Ishikawa (cell line): Measurements from ENCODE around the gene GAS2L1.

Experiments used
- CEBPB ChIP-seq: IDR thresholded peaks from 2 replicates; pipeline ENCODE4 v1.6.1; 2012
- CREB1 ChIP-seq: IDR thresholded peaks from 2 replicates; pipeline ENCODE4 v1.6.1; 2012; ENCODE audit warnings: low read depth
- EGR1 ChIP-seq: IDR thresholded peaks from 2 replicates; pipeline ENCODE4 v1.6.1; 2012
- EP300 ChIP-seq: IDR thresholded peaks from 2 replicates; pipeline ENCODE4 v1.6.1; 2012; ENCODE audit warnings: borderline replicate concordance
- FOXM1 ChIP-seq: IDR thresholded peaks from 2 replicates; pipeline ENCODE4 v1.6.1; 2012; ENCODE audit warnings: low read depth, borderline replicate concordance
- MAX ChIP-seq: IDR thresholded peaks from 2 replicates; pipeline ENCODE4 v1.6.1; 2012
- NFIC ChIP-seq: IDR thresholded peaks from 2 replicates; pipeline ENCODE4 v1.6.1; 2012
- RAD21 ChIP-seq: IDR thresholded peaks from 2 replicates; pipeline ENCODE4 v1.6.1; 2012; ENCODE audit warnings: low read depth
- REST ChIP-seq: IDR thresholded peaks from 2 replicates; pipeline ENCODE4 v1.6.1; 2012; ENCODE audit warnings: low read depth, mild to moderate bottlenecking
- TAF1 ChIP-seq: IDR thresholded peaks from 2 replicates; pipeline ENCODE4 v1.6.1; 2012; ENCODE audit warnings: low read depth, mild to moderate bottlenecking
- TCF12 ChIP-seq: IDR thresholded peaks from 2 replicates; pipeline ENCODE4 v1.6.1; 2012; ENCODE audit warnings: low read depth
- TEAD4 ChIP-seq: IDR thresholded peaks from 2 replicates; pipeline ENCODE4 v1.6.1; 2012
- USF1 ChIP-seq: IDR thresholded peaks from 2 replicates; pipeline ENCODE4 v1.6.1; 2012
- YY1 ChIP-seq: IDR thresholded peaks from 2 replicates; pipeline ENCODE4 v1.6.1; 2012; ENCODE audit warnings: low read depth
- ZBTB7A ChIP-seq: IDR thresholded peaks from 2 replicates; pipeline ENCODE4 v1.6.1; 2012; ENCODE audit warnings: low read depth

Gene GAS2L1

GRCh38 chr22:29351891-29352290 is 45.4 kb downstream of the GAS2L1 start:
- TF ChIP-seq USF1 (no peak), EGR1 (no peak), FOXM1 (no peak), TCF12 (no peak), CEBPB (no peak), NFIC (no peak), RAD21 (no peak), YY1 (no peak), TEAD4 (no peak), EP300 (no peak), TAF1 (no peak), ZBTB7A (no peak), CREB1 (no peak), REST (no peak)

- TF ChIP-seq USF1 (no peak), TCF12 (no peak), REST (no peak), CEBPB (no peak), MAX (no peak), RAD21 (no peak), FOXM1 (no peak), EGR1 (no peak), CREB1 (no peak), TEAD4 (no peak), TAF1 (no peak), NFIC (no peak), ZBTB7A (no peak), YY1 (no peak), EP300 (no peak)
Observed at GRCh38 chr22:29352778-29353177, 46.3 kb downstream of the GAS2L1 start.

DNA sequence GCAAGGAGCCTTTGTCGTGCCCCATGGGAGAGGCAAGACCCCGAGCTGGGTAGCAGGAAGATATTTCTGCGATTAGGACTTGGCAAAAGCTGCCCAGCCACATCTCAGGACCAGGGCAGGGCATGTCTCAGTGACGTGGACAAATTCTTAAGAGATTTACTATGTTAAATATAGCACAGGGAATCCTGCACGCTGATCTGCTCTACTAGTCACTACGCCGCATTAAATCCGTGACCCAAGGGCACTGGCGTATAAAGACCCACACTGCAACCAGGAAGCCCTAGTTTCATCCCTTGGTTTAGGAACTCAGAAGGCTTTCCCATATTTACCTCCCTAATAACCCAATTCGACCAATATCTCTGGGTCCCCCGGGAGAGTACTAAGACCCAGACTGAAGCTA is 46.8 kb downstream of the GAS2L1 start:
- TF ChIP-seq USF1: no peak

DNA sequence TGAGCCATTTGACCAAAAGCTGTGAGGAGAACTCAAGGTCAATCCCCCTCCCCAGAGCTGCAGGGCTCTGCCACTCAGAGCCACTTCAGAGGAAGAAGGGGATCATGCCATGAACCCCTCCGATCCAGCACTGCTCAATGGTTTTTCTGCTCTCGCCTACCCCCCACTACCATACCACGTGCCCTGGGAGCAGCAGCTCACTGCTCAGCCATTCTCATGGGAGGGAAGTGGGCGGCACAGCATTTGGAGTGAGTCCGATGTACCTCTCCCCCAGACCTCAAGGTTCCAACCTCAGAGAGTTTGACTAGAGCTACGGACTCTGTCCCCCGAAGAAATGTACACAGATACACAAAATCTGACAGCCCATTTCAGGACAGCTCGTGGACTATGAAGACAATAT is 47.4 kb downstream of the GAS2L1 start:
- TF ChIP-seq EP300 (no peak), NFIC (no peak), TEAD4 (no peak), TAF1 (no peak), REST (no peak), FOXM1 (no peak), USF1 (no peak), YY1 (no peak), ZBTB7A (no peak), RAD21 (no peak), CEBPB (no peak), CREB1 (no peak), MAX (no peak), EGR1 (no peak), TCF12 (no peak)
